ENCODE data around the gene LCN10. TPM values are rescaled to one million over a fixed set of nuclear protein-coding genes. Genes with fewer than 3 reads are reported as not detected.

Gene LCN10
- total RNA-seq, 1 donor from 2014 or later = not detected

GRCh38 chr9:136696502-136696901 lies 46.2 kb downstream of the LCN10 start:
- Mint-ChIP-seq H3K4me1 (peaks cover 22% of the 10 kb centered on the region), H3K4me3 (no peak overlapping the region), H3K36me3 (no peaks in the 10 kb centered on the region), H3K27ac (no peak overlapping the region), H3K9me3 (no peaks in the 10 kb centered on the region), H3K27me3 (ENCODE audit: insufficient read depth, low read depth) (peaks cover 13% of the 10 kb centered on the region)
- H3K9ac ChIP-seq = no peak overlapping the region
- no peaks in the 10 kb centered on the region for H3K9me3 ChIP-seq (ENCODE audit: low read depth)
- H3K79me2 ChIP-seq (ENCODE audit: low read depth) = no peaks in the 10 kb centered on the region
- H3K4me3 ChIP-seq = no peak overlapping the region
- DNase-seq (ENCODE audit: low spot score) = no peak
- H2AFZ ChIP-seq (replicated peaks) = no peak overlapping the region
- H3K4me2 ChIP-seq = no peak overlapping the region
- peaks cover 10% of the 10 kb centered on the region for H3K27me3 ChIP-seq
- TF ChIP-seq CTCF (IDR thresholded peaks at IDR 0.05) = no peak
- TF ChIP-seq EZH2phosphoT487 (IDR thresholded peaks at IDR 0.05) = no peak
- no peak for TF ChIP-seq EZH2 (IDR thresholded peaks at IDR 0.05)
- H3K4me1 ChIP-seq = peaks cover 9% of the 10 kb centered on the region
- no peak overlapping the region for H3K27ac ChIP-seq
- H4K20me1 ChIP-seq (ENCODE audit: low read depth) = no peaks in the 10 kb centered on the region
- peaks cover 4% of the 10 kb centered on the region for H3F3A ChIP-seq (ENCODE audit: low read depth)
- H3K36me3 ChIP-seq = no peaks in the 10 kb centered on the region

GRCh38 chr9:136695955-136696354 lies 46.8 kb downstream of the LCN10 start:
- H3F3A ChIP-seq (ENCODE audit: low read depth) = peaks cover 4% of the 10 kb centered on the region
- H3K36me3 ChIP-seq = no peaks in the 10 kb centered on the region
- no peaks in the 10 kb centered on the region for H3K9me3 ChIP-seq (ENCODE audit: low read depth)
- Mint-ChIP-seq H3K9me3 (no peaks in the 10 kb centered on the region), H3K27ac (no peak overlapping the region), H3K4me1 (peaks cover 23% of the 10 kb centered on the region), H3K4me3 (no peak overlapping the region), H3K36me3 (no peaks in the 10 kb centered on the region), H3K27me3 (ENCODE audit: insufficient read depth, low read depth) (peaks cover 12% of the 10 kb centered on the region)
- peaks cover 11% of the 10 kb centered on the region for H3K4me1 ChIP-seq
- H3K27ac ChIP-seq = no peak overlapping the region
- H3K79me2 ChIP-seq (ENCODE audit: low read depth) = no peaks in the 10 kb centered on the region
- no peak for DNase-seq (ENCODE audit: low spot score)
- no peak overlapping the region for H3K9ac ChIP-seq
- no peak overlapping the region for H3K4me3 ChIP-seq
- no peaks in the 10 kb centered on the region for H4K20me1 ChIP-seq (ENCODE audit: low read depth)
- peaks cover 5% of the 10 kb centered on the region for H3K27me3 ChIP-seq
- TF ChIP-seq EZH2phosphoT487 (IDR thresholded peaks at IDR 0.05) (no peak), CTCF (IDR thresholded peaks at IDR 0.05) (no peak), EZH2 (IDR thresholded peaks at IDR 0.05) (no peak)
- no peak overlapping the region for H3K4me2 ChIP-seq
- no peak overlapping the region for H2AFZ ChIP-seq (replicated peaks)

GRCh38 chr9:136695435-136695895 lies 47.3 kb downstream of the LCN10 start:
- Histone ChIP-seq H3K4me1 (peaks cover 11% of the 10 kb centered on the region), H3K27me3 (no peaks in the 10 kb centered on the region), H3F3A (ENCODE audit: low read depth) (peaks cover 4% of the 10 kb centered on the region), H3K27ac (no peak overlapping the region), H2AFZ (replicated peaks) (no peak overlapping the region), H4K20me1 (ENCODE audit: low read depth) (no peaks in the 10 kb centered on the region), H3K36me3 (no peaks in the 10 kb centered on the region), H3K4me2 (no peak overlapping the region), H3K4me3 (no peak overlapping the region), H3K79me2 (ENCODE audit: low read depth) (no peaks in the 10 kb centered on the region), H3K9me3 (ENCODE audit: low read depth) (no peaks in the 10 kb centered on the region), H3K9ac (no peak overlapping the region)
- Mint-ChIP-seq H3K36me3 (no peaks in the 10 kb centered on the region), H3K27me3 (ENCODE audit: insufficient read depth, low read depth) (peaks cover 9% of the 10 kb centered on the region), H3K4me1 (peaks cover 24% of the 10 kb centered on the region), H3K4me3 (no peak overlapping the region), H3K9me3 (no peaks in the 10 kb centered on the region), H3K27ac (no peak overlapping the region)
- TF ChIP-seq CTCF (IDR thresholded peaks at IDR 0.05) (no peak), EZH2 (IDR thresholded peaks at IDR 0.05) (no peak), EZH2phosphoT487 (IDR thresholded peaks at IDR 0.05) (no peak)
- no peak for DNase-seq (ENCODE audit: low spot score)
